WTC11 (cell line): ENCODE results near the gene CORO2B.

Experiments used
- CREM ChIP-seq: sonication (generic); formaldehyde crosslinking; IDR thresholded peaks from 2 replicates; pipeline ENCODE4 v1.8.1; 2022; ENCODE audit warnings: mild to moderate bottlenecking, missing genetic modification reagents, moderate library complexity
- CTCF ChIP-seq: fragments of 200-600 bp; IDR thresholded peaks from 2 replicates; pipeline ENCODE4 v1.8.0; 2022; ENCODE audit warnings: antibody characterized with exemption
- FOXJ3 ChIP-seq: sonication (generic); formaldehyde crosslinking; IDR thresholded peaks from 2 replicates; pipeline ENCODE4 v1.9.0; 2021; ENCODE audit warnings: missing genetic modification reagents, mild to moderate bottlenecking, borderline replicate concordance
- FOXP1 ChIP-seq: sonication (generic); formaldehyde crosslinking; IDR thresholded peaks from 2 replicates; pipeline ENCODE4 v1.8.0; 2022; ENCODE audit warnings: missing genetic modification reagents, mild to moderate bottlenecking, moderate library complexity, borderline replicate concordance
- GABPB1 ChIP-seq: sonication (generic); formaldehyde crosslinking; IDR thresholded peaks from 2 replicates; pipeline ENCODE4 v1.8.1; 2023; ENCODE audit warnings: mild to moderate bottlenecking, missing genetic modification reagents
- IRF2 ChIP-seq: sonication (generic); formaldehyde crosslinking; IDR thresholded peaks from 2 replicates; pipeline ENCODE4 v1.8.0; 2022; ENCODE audit warnings: low read depth, missing genetic modification reagents, borderline replicate concordance
- PREB ChIP-seq: sonication (generic); formaldehyde crosslinking; IDR thresholded peaks from 2 replicates; pipeline ENCODE4 v1.8.1; 2022; ENCODE audit warnings: mild to moderate bottlenecking, missing genetic modification reagents, moderate library complexity, borderline replicate concordance
- RELA ChIP-seq: sonication (generic); formaldehyde crosslinking; IDR thresholded peaks from 2 replicates; pipeline ENCODE4 v1.8.1; 2022; ENCODE audit warnings: missing genetic modification reagents, mild to moderate bottlenecking, borderline replicate concordance
- SP1 ChIP-seq: sonication (generic); formaldehyde crosslinking; conservative IDR thresholded peaks from 2 replicates; pipeline ENCODE4 v1.8.1; 2022; ENCODE audit warnings: missing genetic modification reagents
- USF2 ChIP-seq: sonication (generic); formaldehyde crosslinking; IDR thresholded peaks from 2 replicates; pipeline ENCODE4 v1.8.1; 2023; ENCODE audit warnings: mild to moderate bottlenecking, missing genetic modification reagents, moderate library complexity
- ZNF263 ChIP-seq: sonication (generic); formaldehyde crosslinking; IDR thresholded peaks from 2 replicates; pipeline ENCODE4 v1.8.1; 2022; ENCODE audit warnings: low read depth, mild to moderate bottlenecking, moderate library complexity, missing genetic modification reagents
- ZNF281 ChIP-seq: sonication (generic); formaldehyde crosslinking; IDR thresholded peaks from 2 replicates; pipeline ENCODE4 v1.8.0; 2023; ENCODE audit warnings: mild to moderate bottlenecking, missing genetic modification reagents
- TF ChIP-seq, protein P1 (sequence below): fragments of 250-450 bp; sonication (Bioruptor Pico); IDR thresholded peaks from 2 replicates; pipeline ENCODE4 v1.8.0; 2021; ENCODE audit warnings: mild to moderate bottlenecking

DNA sequence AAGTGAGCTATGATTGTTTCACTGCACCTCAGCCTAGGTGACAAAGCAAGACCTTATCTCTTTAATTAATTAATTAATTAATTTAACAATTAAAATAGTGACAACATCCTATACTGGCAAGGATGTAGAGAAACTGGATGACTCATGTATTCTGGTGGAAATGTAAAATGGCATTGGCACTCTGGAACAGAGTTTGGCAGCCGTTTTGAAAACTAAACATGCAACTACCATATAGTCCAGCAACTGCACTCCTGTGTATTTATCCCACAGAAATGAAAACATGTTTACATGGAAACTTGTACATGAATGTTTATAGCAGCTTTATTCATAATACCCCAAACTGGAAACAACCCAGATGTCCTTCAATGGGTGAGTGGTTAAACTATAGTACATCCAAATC is 185.3 kb downstream of the CORO2B start:
- TF ChIP-seq, protein P1, sequence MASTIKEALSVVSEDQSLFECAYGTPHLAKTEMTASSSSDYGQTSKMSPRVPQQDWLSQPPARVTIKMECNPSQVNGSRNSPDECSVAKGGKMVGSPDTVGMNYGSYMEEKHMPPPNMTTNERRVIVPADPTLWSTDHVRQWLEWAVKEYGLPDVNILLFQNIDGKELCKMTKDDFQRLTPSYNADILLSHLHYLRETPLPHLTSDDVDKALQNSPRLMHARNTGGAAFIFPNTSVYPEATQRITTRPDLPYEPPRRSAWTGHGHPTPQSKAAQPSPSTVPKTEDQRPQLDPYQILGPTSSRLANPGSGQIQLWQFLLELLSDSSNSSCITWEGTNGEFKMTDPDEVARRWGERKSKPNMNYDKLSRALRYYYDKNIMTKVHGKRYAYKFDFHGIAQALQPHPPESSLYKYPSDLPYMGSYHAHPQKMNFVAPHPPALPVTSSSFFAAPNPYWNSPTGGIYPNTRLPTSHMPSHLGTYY (CRISPR knock-in tag) = no peak
- no peak for TF ChIP-seq IRF2 (CRISPR knock-in tag)
- no peak for TF ChIP-seq GABPB1 (CRISPR knock-in tag)
- TF ChIP-seq CREM = no peak
- TF ChIP-seq USF2 (CRISPR knock-in tag) = no peak
- TF ChIP-seq ZNF263 (CRISPR knock-in tag) = no peak
- TF ChIP-seq CTCF = no peak
- no peak for TF ChIP-seq RELA (CRISPR knock-in tag)
- no peak for TF ChIP-seq FOXJ3
- no peak for TF ChIP-seq PREB
- TF ChIP-seq FOXP1 = no peak
- no peak for TF ChIP-seq ZNF281 (CRISPR knock-in tag)
- TF ChIP-seq SP1 (CRISPR knock-in tag) = no peak
